Activated T-cell treated with anti-CD3 and anti-CD28 coated beads, Interleukin-2, amount 50 U/mL, for 24 hours (primary cell): Measurements from ENCODE around the gene LTF.
"Not testable (repeated sequence)": the region's sequence is repeated elsewhere in the genome, so short reads cannot be mapped to it uniquely, and the experiment has no call there.

Experiments used
- DNase-seq: peaks from one replicate; pipeline ENCODE4 v3.0.0-alpha.2; 2020
- H3K27ac Mint-ChIP-seq: 2 replicates; pipeline ENCODE4 v1.8.0; 2020; ENCODE audit warnings: mild to moderate bottlenecking, mixed read lengths
- H3K27me3 Mint-ChIP-seq: 2 replicates; pipeline ENCODE4 v1.8.0; 2020; ENCODE audit warnings: mixed read lengths
- H3K36me3 Mint-ChIP-seq: 2 replicates; pipeline ENCODE4 v1.8.0; 2020; ENCODE audit warnings: low read depth, mixed read lengths
- H3K4me1 Mint-ChIP-seq: 2 replicates; pipeline ENCODE4 v1.8.0; 2020; ENCODE audit warnings: low read depth, mixed read lengths
- H3K4me3 Mint-ChIP-seq: 2 replicates; pipeline ENCODE4 v1.8.0; 2020; ENCODE audit warnings: mild to moderate bottlenecking, moderate library complexity, mixed read lengths
- H3K9me3 Mint-ChIP-seq: 2 replicates; pipeline ENCODE4 v1.8.0; 2020; ENCODE audit warnings: mixed read lengths

The LTF gene

GRCh38 chr3:46496746-46497555 is 32.2 kb upstream of the LTF start:
- Mint-ChIP-seq H3K9me3 (no peaks in the 10 kb centered on the region), H3K36me3 (no peaks in the 10 kb centered on the region), H3K4me1 (peaks cover 14% of the 10 kb centered on the region), H3K27me3 (no peaks in the 10 kb centered on the region), H3K27ac (no peak overlapping the region), H3K4me3 (no peak overlapping the region)
- peak; percentile 59 for DNase-seq

GRCh38 chr3:46495901-46496456 is 31.3 kb upstream of the LTF start:
- Mint-ChIP-seq H3K9me3 (no peaks in the 10 kb centered on the region), H3K27ac (no peak overlapping the region), H3K27me3 (no peaks in the 10 kb centered on the region), H3K4me3 (no peak overlapping the region), H3K36me3 (no peaks in the 10 kb centered on the region), H3K4me1 (peaks cover 13% of the 10 kb centered on the region)
- no peak for DNase-seq

GRCh38 chr3:46494491-46494890 is 29.8 kb upstream of the LTF start:
- H3K4me3 Mint-ChIP-seq, DNase-seq, H3K27ac Mint-ChIP-seq, H3K9me3 Mint-ChIP-seq, H3K36me3 Mint-ChIP-seq, H3K27me3 Mint-ChIP-seq: not testable (repeated sequence)
- H3K4me1 Mint-ChIP-seq: peaks cover 10% of the 10 kb centered on the region

GRCh38 chr3:46492890-46493547 is 28.3 kb upstream of the LTF start:
- no peak for DNase-seq
- Mint-ChIP-seq H3K36me3 (no peaks in the 10 kb centered on the region), H3K9me3 (no peaks in the 10 kb centered on the region), H3K4me3 (no peak overlapping the region), H3K27ac (no peak overlapping the region), H3K4me1 (peaks cover 20% of the 10 kb centered on the region), H3K27me3 (peaks cover under 1% of the 10 kb centered on the region)

- no peaks in the 10 kb centered on the region for H3K9me3 Mint-ChIP-seq
- H3K4me3 Mint-ChIP-seq: no peak overlapping the region
- H3K27me3 Mint-ChIP-seq: peaks cover 2% of the 10 kb centered on the region
- H3K27ac Mint-ChIP-seq: no peak overlapping the region
- H3K4me1 Mint-ChIP-seq: peaks cover 16% of the 10 kb centered on the region
- no peaks in the 10 kb centered on the region for H3K36me3 Mint-ChIP-seq
- no peak for DNase-seq
Measured at GRCh38 chr3:46491089-46492070, 26.7 kb upstream of the LTF start.

- Mint-ChIP-seq H3K27ac (no peak overlapping the region), H3K36me3 (no peaks in the 10 kb centered on the region), H3K4me3 (no peak overlapping the region), H3K9me3 (no peaks in the 10 kb centered on the region), H3K27me3 (peaks cover 2% of the 10 kb centered on the region), H3K4me1 (peaks cover 15% of the 10 kb centered on the region)
- no peak for DNase-seq
Measured at GRCh38 chr3:46490338-46491084, 25.8 kb upstream of the LTF start.

- peaks cover 2% of the 10 kb centered on the region for H3K27me3 Mint-ChIP-seq
- peaks cover 15% of the 10 kb centered on the region for H3K4me1 Mint-ChIP-seq
- no peaks in the 10 kb centered on the region for H3K9me3 Mint-ChIP-seq
- DNase-seq: no peak
- H3K4me3 Mint-ChIP-seq: no peak overlapping the region
- H3K27ac Mint-ChIP-seq: no peak overlapping the region
- H3K36me3 Mint-ChIP-seq: no peaks in the 10 kb centered on the region
Measured at GRCh38 chr3:46489875-46490274, 25.2 kb upstream of the LTF start.

- Mint-ChIP-seq H3K9me3 (no peaks in the 10 kb centered on the region), H3K4me1 (peaks cover 15% of the 10 kb centered on the region), H3K36me3 (no peaks in the 10 kb centered on the region), H3K27ac (no peak overlapping the region), H3K4me3 (no peak overlapping the region), H3K27me3 (peaks cover 2% of the 10 kb centered on the region)
- DNase-seq: no peak
Measured at GRCh38 chr3:46489381-46489780, 24.7 kb upstream of the LTF start.

GRCh38 chr3:46488735-46489361 is 24.1 kb upstream of the LTF start:
- peaks cover 2% of the 10 kb centered on the region for H3K27me3 Mint-ChIP-seq
- peak; percentile 94 for DNase-seq
- no peaks in the 10 kb centered on the region for H3K36me3 Mint-ChIP-seq
- H3K4me3 Mint-ChIP-seq: peak overlapping the region; percentile 31
- no peak overlapping the region for H3K27ac Mint-ChIP-seq
- peaks cover 15% of the 10 kb centered on the region for H3K4me1 Mint-ChIP-seq
- H3K9me3 Mint-ChIP-seq: no peaks in the 10 kb centered on the region

GRCh38 chr3:46485779-46486175 is 21.1 kb upstream of the LTF start:
- Mint-ChIP-seq H3K27me3 (peaks cover 6% of the 10 kb centered on the region), H3K27ac (no peak overlapping the region), H3K9me3 (no peaks in the 10 kb centered on the region), H3K36me3 (no peaks in the 10 kb centered on the region), H3K4me1 (peaks cover 15% of the 10 kb centered on the region), H3K4me3 (no peak overlapping the region)
- DNase-seq: no peak

GRCh38 chr3:46484911-46485778 is 20.4 kb upstream of the LTF start:
- Mint-ChIP-seq H3K27ac (no peak overlapping the region), H3K4me3 (no peak overlapping the region), H3K9me3 (no peaks in the 10 kb centered on the region), H3K4me1 (peaks cover 15% of the 10 kb centered on the region), H3K27me3 (peaks cover 11% of the 10 kb centered on the region), H3K36me3 (no peaks in the 10 kb centered on the region)
- DNase-seq: no peak

GRCh38 chr3:46484388-46484787 is 19.7 kb upstream of the LTF start:
- DNase-seq: no peak
- Mint-ChIP-seq H3K27ac (no peak overlapping the region), H3K4me1 (peaks cover 9% of the 10 kb centered on the region), H3K9me3 (no peaks in the 10 kb centered on the region), H3K27me3 (peaks cover 14% of the 10 kb centered on the region), H3K4me3 (no peak overlapping the region), H3K36me3 (no peaks in the 10 kb centered on the region)

GRCh38 chr3:46483825-46484224 is 19.1 kb upstream of the LTF start:
- DNase-seq: no peak
- Mint-ChIP-seq H3K27ac (no peak overlapping the region), H3K36me3 (no peaks in the 10 kb centered on the region), H3K4me3 (no peak overlapping the region), H3K4me1 (peaks cover 4% of the 10 kb centered on the region), H3K9me3 (no peaks in the 10 kb centered on the region), H3K27me3 (peaks cover 19% of the 10 kb centered on the region)
